ENCODE data around the gene OR2A25.

DNA sequence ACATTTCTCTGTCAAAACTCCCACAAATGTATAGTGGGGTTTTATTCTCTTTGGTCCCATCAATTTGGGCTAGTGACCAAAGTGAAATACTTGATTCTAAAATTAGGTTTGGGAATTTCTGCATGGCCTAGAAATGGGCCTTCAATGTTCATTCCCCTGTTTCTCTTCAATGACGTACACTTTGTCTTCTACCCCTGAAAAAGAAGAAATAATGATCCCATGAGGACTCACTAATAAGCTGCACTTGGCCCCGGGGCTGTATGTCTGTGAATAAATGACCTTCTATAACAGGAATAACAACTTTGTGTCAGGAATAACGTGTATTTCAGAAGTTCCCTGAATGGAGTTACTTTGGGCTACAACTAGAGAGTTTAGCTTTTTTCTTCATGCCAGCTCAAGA is 49.3 kb upstream of the OR2A25 start:
- TF ChIP-seq, protein P1, sequence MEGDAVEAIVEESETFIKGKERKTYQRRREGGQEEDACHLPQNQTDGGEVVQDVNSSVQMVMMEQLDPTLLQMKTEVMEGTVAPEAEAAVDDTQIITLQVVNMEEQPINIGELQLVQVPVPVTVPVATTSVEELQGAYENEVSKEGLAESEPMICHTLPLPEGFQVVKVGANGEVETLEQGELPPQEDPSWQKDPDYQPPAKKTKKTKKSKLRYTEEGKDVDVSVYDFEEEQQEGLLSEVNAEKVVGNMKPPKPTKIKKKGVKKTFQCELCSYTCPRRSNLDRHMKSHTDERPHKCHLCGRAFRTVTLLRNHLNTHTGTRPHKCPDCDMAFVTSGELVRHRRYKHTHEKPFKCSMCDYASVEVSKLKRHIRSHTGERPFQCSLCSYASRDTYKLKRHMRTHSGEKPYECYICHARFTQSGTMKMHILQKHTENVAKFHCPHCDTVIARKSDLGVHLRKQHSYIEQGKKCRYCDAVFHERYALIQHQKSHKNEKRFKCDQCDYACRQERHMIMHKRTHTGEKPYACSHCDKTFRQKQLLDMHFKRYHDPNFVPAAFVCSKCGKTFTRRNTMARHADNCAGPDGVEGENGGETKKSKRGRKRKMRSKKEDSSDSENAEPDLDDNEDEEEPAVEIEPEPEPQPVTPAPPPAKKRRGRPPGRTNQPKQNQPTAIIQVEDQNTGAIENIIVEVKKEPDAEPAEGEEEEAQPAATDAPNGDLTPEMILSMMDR (IDR thresholded peaks at IDR 0.05; ENCODE audit: poor library complexity), result no peak
- no peak for TF ChIP-seq EZH2phosphoT487 (IDR thresholded peaks at IDR 0.05; ENCODE audit: low read depth, severe bottlenecking, unreplicated experiment)
- TF ChIP-seq EZH2 (IDR thresholded peaks at IDR 0.05; ENCODE audit: borderline replicate concordance), result no peak
